ENCODE results near the gene OR51E1.
A peak's percentile ranks its signal among the peaks of the same experiment; 100 is the strongest.

Gene OR51E1

GRCh38 chr11:4607096-4607495 is 36.7 kb upstream of the OR51E1 start:
- Histone ChIP-seq H3F3A (ENCODE audit: insufficient read depth) (no peaks in the 10 kb centered on the region), H3K27me3 (ENCODE audit: low read length) (no peaks in the 10 kb centered on the region; the same call in 1 of the 2 replicates), H3K79me2 (ENCODE audit: insufficient read depth, low read length) (peaks cover 21% of the 10 kb centered on the region; the same call in 1 of the 2 replicates), H3K9me2 (replicated peaks; ENCODE audit: insufficient read depth, low read length) (no peaks in the 10 kb centered on the region), H3K9me3 (ENCODE audit: insufficient read depth, low read length) (no peaks in the 10 kb centered on the region), H3K27ac (ENCODE audit: low read depth, low read length) (no peak overlapping the region), H4K20me1 (ENCODE audit: low read depth, low read length) (no peaks in the 10 kb centered on the region), H3K36me3 (ENCODE audit: low read length) (no peaks in the 10 kb centered on the region), H3K4me2 (ENCODE audit: low read depth, low read length, poor library complexity, severe bottlenecking) (peak overlapping the region; percentile 94), H3K4me3 (ENCODE audit: insufficient read depth, low read length, poor library complexity, severe bottlenecking) (peak overlapping the region; percentile 65), H3K9ac (ENCODE audit: low read length) (peak overlapping the region; percentile 78), H2AFZ (ENCODE audit: low read depth, low read length, severe bottlenecking) (peak overlapping the region; percentile 100)
- no peak for TF ChIP-seq EZH2phosphoT487 (conservative IDR thresholded peaks at IDR 0.05; ENCODE audit: low read length)
- TF ChIP-seq, protein P1, sequence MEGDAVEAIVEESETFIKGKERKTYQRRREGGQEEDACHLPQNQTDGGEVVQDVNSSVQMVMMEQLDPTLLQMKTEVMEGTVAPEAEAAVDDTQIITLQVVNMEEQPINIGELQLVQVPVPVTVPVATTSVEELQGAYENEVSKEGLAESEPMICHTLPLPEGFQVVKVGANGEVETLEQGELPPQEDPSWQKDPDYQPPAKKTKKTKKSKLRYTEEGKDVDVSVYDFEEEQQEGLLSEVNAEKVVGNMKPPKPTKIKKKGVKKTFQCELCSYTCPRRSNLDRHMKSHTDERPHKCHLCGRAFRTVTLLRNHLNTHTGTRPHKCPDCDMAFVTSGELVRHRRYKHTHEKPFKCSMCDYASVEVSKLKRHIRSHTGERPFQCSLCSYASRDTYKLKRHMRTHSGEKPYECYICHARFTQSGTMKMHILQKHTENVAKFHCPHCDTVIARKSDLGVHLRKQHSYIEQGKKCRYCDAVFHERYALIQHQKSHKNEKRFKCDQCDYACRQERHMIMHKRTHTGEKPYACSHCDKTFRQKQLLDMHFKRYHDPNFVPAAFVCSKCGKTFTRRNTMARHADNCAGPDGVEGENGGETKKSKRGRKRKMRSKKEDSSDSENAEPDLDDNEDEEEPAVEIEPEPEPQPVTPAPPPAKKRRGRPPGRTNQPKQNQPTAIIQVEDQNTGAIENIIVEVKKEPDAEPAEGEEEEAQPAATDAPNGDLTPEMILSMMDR (IDR thresholded peaks at IDR 0.05; ENCODE audit: insufficient read depth, low read length, poor library complexity, severe bottlenecking): no peak

DNA sequence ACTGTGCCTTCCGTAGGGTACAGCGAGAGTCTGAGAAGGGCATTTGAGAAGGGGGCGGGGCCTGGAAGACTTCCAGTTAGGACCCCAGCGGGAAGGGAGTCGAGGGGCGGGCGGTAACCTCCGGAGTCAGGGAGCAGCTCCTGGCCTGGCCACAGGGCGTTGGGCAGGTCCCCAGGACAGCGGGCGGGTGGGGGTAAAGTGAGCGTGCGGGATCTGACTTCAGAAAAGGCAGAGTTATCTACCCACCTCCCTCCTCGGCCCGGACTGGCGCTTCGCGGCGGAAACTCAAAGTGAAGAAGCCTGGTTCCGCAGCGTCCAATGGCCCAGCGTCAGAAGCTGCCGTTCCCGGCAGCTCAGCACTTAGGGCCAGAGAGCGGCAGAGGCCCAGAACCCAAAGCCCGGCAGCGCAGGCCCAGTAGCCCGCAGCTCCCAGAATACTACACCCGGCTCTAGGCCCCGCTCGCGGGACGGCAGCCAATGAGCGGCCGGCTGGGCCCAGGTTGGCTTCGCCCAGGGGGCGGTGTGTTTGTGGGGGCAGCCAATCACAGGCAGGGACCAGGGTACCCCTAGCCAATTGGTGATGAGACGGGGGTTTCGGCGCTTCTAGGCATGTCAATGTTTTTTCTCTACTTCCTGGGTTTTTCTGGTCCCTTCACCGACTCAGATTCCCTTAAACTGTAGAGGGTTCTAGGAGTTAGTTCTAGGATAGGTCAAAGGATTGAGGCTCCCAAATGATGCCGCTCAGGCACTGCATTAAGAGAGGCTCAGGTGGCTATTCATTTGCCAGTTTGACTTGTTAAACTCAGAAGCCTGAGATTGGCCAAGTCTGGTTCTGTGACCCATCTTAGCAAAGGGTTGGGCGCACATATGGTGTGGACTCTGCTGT is 35.8 kb upstream of the OR51E1 start, which contains the start of gene TRIM68:
Gene TRIM68 (minus strand): TSS at position 451 of the 886 bp plus-strand sequence. CDS start 2,727 bp downstream, outside the sequence.
- Histone ChIP-seq H3F3A (ENCODE audit: insufficient read depth) (no peaks in the 10 kb centered on the region), H3K27ac (ENCODE audit: low read depth, low read length) (peak within 1 kb of the TSS; percentile 44), H4K20me1 (ENCODE audit: low read depth, low read length) (no peaks in the 10 kb centered on the region), H2AFZ (ENCODE audit: low read depth, low read length, severe bottlenecking) (peak within 1 kb of the TSS; percentile 100), H3K9ac (ENCODE audit: low read length) (peak within 1 kb of the TSS; percentile 78), H3K4me2 (ENCODE audit: low read depth, low read length, poor library complexity, severe bottlenecking) (peak within 1 kb of the TSS; percentile 94), H3K79me2 (ENCODE audit: insufficient read depth, low read length) (peaks cover 21% of the 10 kb centered on the region; the same call in 1 of the 2 replicates), H3K9me3 (ENCODE audit: insufficient read depth, low read length) (no peaks in the 10 kb centered on the region), H3K9me2 (replicated peaks; ENCODE audit: insufficient read depth, low read length) (no peaks in the 10 kb centered on the region), H3K36me3 (ENCODE audit: low read length) (no peaks in the 10 kb centered on the region), H3K4me3 (ENCODE audit: insufficient read depth, low read length, poor library complexity, severe bottlenecking) (peak within 1 kb of the TSS; percentile 65), H3K27me3 (ENCODE audit: low read length) (no peaks in the 10 kb centered on the region; the same call in 1 of the 2 replicates)
- TF ChIP-seq EZH2phosphoT487 (conservative IDR thresholded peaks at IDR 0.05; ENCODE audit: low read length): no peak
- TF ChIP-seq, protein P1 (IDR thresholded peaks at IDR 0.05; ENCODE audit: insufficient read depth, low read length, poor library complexity, severe bottlenecking): no peak

DNA sequence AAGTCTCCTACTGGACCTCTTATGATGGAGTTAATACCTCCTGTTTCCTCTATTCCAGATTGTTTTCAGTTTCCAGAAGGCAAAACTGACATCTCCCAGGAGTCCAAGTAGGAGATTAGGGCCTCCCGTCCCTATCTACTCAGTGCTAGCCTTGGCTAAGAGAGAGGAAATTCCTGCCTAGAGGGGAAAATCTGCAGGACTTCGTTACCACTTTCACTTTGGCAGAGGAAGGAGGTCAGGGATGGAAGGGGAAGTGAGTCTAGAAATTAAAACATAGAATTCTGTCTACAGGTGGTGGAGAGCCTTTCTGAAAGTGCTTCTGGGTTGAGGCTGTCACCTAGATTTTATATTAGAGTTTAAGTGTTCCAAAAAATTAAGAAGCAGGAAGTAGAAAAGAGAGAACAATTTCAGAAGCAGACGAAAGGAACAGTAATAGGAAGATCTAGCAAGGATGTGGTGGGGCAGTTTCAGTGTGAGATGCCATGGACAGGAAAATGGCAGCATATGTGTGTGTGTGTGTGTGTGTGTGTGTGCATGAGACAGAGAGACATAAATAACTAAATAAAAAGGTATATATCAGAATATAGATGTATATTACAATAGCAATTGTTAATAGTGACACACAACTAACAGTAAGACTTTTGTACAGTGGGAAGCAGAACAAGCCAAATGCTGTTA is 33.4 kb upstream of the OR51E1 start:
- H3K27ac ChIP-seq (ENCODE audit: low read depth, low read length): no peak overlapping the region
- H3K4me2 ChIP-seq (ENCODE audit: low read depth, low read length, poor library complexity, severe bottlenecking): peak overlapping the region; percentile 29
- peaks cover 21% of the 10 kb centered on the region; the same call in 1 of the 2 replicates for H3K79me2 ChIP-seq (ENCODE audit: insufficient read depth, low read length)

More for the DNA sequence above, 33.4 kb upstream of the OR51E1 start:
- H3K9me3 ChIP-seq (ENCODE audit: insufficient read depth, low read length): no peaks in the 10 kb centered on the region
- H2AFZ ChIP-seq (ENCODE audit: low read depth, low read length, severe bottlenecking): peak overlapping the region; percentile 100
- TF ChIP-seq, protein P1 (IDR thresholded peaks at IDR 0.05; ENCODE audit: insufficient read depth, low read length, poor library complexity, severe bottlenecking): no peak
- no peak for TF ChIP-seq EZH2phosphoT487 (conservative IDR thresholded peaks at IDR 0.05; ENCODE audit: low read length)
- H3K27me3 ChIP-seq (ENCODE audit: low read length): no peaks in the 10 kb centered on the region; the same call in 1 of the 2 replicates
- H3F3A ChIP-seq (ENCODE audit: insufficient read depth): no peaks in the 10 kb centered on the region
- no peaks in the 10 kb centered on the region for H3K9me2 ChIP-seq (replicated peaks; ENCODE audit: insufficient read depth, low read length)
- no peaks in the 10 kb centered on the region for H4K20me1 ChIP-seq (ENCODE audit: low read depth, low read length)
- no peaks in the 10 kb centered on the region for H3K36me3 ChIP-seq (ENCODE audit: low read length)
- no peak overlapping the region for H3K4me3 ChIP-seq (ENCODE audit: insufficient read depth, low read length, poor library complexity, severe bottlenecking)
- H3K9ac ChIP-seq (ENCODE audit: low read length): no peak overlapping the region
